HG03575 (cell line): Measurements from ENCODE around the gene CBR1.

Experiments
- ATAC-seq: cut with Tn5 transposase; IDR thresholded peaks from one replicate; pipeline ENCODE4 v1.9.1; 2021; ENCODE audit not compliant: unreplicated experiment, insufficient number of reproducible peaks, low FRiP score; ENCODE audit errors: extremely low read depth

The CBR1 gene

DNA sequence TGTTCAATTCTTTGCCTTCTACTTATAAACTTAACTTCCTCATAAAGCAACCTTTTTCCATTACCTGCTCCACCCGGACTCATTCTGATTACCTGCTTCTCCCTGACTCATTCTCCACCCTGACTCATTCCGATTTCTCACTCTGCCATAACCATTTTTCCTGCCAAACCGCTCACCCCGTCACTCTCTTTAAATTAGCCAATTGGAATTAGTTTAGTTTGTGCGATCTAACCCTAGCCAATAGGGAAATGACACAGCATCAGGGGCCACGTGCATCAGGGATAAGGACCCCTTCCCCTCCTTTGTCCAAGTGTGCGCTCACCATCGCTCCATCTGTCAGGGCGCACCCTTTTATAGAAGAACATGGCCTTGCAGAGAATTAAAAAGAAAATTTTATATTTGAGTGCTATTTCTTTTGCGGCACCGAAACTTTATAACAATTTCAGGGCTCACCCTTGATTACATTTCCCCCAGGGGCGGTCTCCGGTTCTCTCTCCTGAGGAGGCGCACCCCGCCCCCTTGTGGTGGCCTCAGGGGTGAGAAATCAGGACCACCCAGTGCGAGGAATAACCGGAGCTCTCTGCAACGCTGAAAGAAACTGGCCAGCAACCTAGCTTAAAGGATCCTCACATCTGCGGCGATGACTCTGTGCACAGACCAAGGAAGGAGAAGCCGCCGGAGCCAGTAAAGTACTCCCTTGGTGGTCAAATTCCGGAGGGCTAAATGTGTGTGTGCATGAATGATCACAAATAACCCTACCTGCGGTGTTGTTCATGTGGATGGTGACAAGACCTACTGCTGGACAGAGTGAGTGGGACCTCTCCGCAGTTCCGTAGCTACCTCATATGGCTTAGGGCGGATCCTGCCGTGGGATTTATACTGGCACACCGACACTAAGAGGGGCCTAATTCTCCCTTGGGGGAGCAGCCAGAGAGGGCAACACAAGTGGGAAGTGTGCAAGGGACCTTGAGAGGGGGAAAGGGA is 34.8 kb downstream of the CBR1 start:
- no peak for ATAC-seq

DNA sequence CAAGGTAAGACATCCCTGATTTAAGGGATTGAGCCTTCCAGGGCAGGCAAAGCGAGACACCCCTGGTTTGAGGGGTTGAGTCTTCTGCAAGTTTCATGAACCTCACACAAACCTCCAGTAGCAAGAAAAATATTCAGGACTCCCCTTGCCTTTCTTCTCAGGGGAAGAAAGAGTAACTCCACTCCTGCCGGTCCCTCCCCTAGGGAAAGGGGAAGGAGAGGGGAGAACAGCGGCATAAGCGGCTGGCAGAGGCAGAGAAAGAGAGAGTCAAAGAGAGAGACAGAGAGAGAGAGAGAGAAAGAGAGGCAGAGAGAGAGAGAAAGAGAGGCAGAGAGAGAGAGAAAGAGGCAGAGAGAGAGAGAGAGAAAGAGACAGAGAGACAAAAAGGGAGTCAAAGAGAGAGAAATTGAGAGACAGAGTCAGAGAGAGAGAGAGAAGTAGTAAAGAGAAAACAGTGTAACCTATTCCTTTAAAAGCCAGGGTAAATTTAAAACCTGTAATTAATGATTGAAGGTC is 35.6 kb downstream of the CBR1 start:
- no peak for ATAC-seq

DNA sequence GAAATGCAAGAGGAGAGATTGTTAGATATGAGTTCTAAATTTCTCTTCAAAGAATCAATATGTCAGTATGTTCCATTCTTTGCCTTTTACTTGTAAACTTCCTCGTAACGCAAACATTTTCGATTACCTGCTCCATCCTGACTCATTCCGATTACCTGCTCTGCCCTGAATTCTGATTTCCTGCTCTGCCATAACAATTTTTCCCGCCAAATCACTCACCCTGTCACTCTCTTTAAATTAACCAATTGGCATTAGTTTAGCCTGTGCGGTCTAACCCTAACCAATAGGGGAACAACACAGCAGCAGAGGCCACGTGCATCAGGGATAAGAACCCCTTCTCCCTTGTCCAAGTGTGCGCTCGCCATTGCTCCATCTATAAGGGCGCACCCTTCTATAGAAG is 40.0 kb downstream of the CBR1 start:
- no peak for ATAC-seq

GRCh38 chr21:36111238-36111637 is 41.4 kb downstream of the CBR1 start:
- ATAC-seq = no peak

- no peak for ATAC-seq
Observed at GRCh38 chr21:36113647-36114428, 44.0 kb downstream of the CBR1 start.

DNA sequence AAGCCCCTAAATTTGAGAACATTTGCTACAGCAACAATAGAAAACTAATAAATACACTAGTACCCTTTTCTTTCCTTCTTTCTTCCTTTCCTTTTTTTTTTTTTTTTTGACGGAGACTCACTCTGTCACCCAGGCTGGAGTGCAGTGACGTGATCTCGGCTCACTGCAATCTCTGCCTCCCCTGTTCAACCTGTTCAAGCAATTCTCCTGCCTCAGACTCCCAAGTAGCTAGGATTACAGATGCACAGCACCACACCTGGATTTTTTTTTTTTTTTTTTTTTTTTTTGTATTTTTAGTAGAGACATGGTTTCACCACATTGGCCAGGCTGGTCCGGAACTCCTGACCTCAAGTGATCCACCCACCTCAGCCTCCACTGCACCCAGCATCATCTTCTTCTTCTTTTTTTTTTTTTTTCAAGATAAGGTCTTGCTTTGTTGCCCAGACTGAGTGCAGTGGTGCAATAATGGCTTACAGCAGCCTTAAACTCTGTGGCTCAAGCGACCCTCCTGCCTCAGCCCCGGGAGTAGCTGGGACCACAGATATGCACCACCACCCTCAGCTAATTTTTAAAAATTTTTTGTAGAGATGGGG is 45.4 kb downstream of the CBR1 start:
- no peak for ATAC-seq

GRCh38 chr21:36117286-36117741 is 47.5 kb downstream of the CBR1 start:
- ATAC-seq = no peak

DNA sequence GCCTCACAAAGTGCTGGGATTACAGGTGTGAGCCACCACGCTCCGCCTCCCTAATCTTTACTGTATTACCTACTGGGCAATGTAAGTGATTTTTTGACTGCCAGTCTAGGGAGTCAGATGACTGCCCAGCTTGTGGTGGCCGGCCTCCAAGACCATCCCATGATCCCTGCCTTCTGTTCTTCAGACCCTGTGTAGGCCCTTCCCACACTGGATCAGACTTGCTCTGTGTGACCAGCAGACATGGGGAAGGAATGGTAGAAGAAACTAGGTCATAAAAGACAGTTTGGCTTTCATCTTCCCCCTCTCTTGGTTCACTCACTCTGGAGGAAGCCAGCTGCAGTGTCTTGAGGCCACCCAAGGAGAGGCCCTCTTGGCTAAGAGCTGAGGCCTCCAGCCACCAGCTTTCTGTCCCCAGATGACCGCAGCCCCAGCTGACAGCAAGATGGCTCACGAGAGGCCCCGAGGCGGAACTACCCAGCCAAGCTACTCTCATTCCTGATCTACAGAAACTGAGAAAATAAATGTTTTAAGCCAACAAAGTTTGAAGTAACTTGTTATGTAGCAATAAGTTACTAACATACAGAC is 50.6 kb downstream of the CBR1 start:
- ATAC-seq = no peak
